Fibroblast of lung (primary cell): ENCODE results near the gene CORO2B. TPM values are rescaled to one million over a fixed set of nuclear protein-coding genes. Genes with fewer than 3 reads are reported as not detected.

Source experiments
- DNase-seq, 2 donors: peaks; one replicate each; pipeline versions ENCODE4 v3.0.0 to v3.0.0-alpha.2; 2010; ENCODE audit warnings: low read depth in 2 of 2
- H2AFZ ChIP-seq: 2 replicates; pipeline ENCODE4 v1.5.1; 2012; ENCODE audit warnings: low read length, control low read depth, inconsistent platforms
- H3K27ac ChIP-seq: 2 replicates; pipeline ENCODE4 v1.5.1; 2011; ENCODE audit warnings: low read length, control low read depth; ENCODE audit not compliant: insufficient read depth
- H3K27me3 ChIP-seq: 2 replicates; pipeline ENCODE4 v1.5.1; 2011; ENCODE audit warnings: mild to moderate bottlenecking, low read length; ENCODE audit not compliant: control insufficient read depth, insufficient read depth
- H3K36me3 ChIP-seq: 2 replicates; pipeline ENCODE4 v1.5.1; 2011; ENCODE audit warnings: low read length; ENCODE audit not compliant: control insufficient read depth, insufficient read depth
- H3K4me1 ChIP-seq: 2 replicates; pipeline ENCODE4 v1.5.1; 2011; ENCODE audit warnings: low read length; ENCODE audit not compliant: control insufficient read depth, insufficient read depth; ENCODE audit errors: extremely low read depth
- H3K4me2 ChIP-seq: 2 replicates; pipeline ENCODE4 v1.5.1; 2011; ENCODE audit warnings: low read length, control low read depth; ENCODE audit not compliant: insufficient read depth; ENCODE audit errors: extremely low read depth
- H3K4me3 ChIP-seq, 4 experiments: fragments of 200-600 bp in 1 of 4; sonication (generic) in 1 of 4; replicated peaks in 1 of 4; 2 replicates each; pipeline ENCODE4 v1.5.1; 2011 to 2016; ENCODE audit warnings: low read length in 4 of 4, low read depth in 3 of 4, mild to moderate bottlenecking in 3 of 4, control low read depth in 2 of 4, inconsistent platforms in 1 of 4, mixed read lengths in 1 of 4; ENCODE audit not compliant: insufficient read depth in 1 of 4; ENCODE audit errors: control extremely low read depth in 1 of 4
- H3K79me2 ChIP-seq: 2 replicates; pipeline ENCODE4 v1.5.1; 2012; ENCODE audit warnings: mild to moderate bottlenecking, low read length, inconsistent platforms; ENCODE audit not compliant: control insufficient read depth, insufficient read depth
- H3K9ac ChIP-seq: 2 replicates; pipeline ENCODE4 v1.5.1; 2011; ENCODE audit warnings: mild to moderate bottlenecking, low read length, control low read depth; ENCODE audit not compliant: insufficient read depth
- H3K9me3 ChIP-seq: 2 replicates; pipeline ENCODE4 v1.5.1; 2012; ENCODE audit warnings: low read depth, low read length; ENCODE audit not compliant: control insufficient read depth, insufficient read depth
- H4K20me1 ChIP-seq: 2 replicates; pipeline ENCODE4 v1.5.1; 2011; ENCODE audit warnings: low read length; ENCODE audit not compliant: control insufficient read depth, insufficient read depth; ENCODE audit errors: extremely low read depth
- EZH2 ChIP-seq: IDR thresholded peaks from 2 replicates; pipeline ENCODE4 v1.5.1; 2012; ENCODE audit warnings: low read length, control low read depth, mild to moderate bottlenecking; ENCODE audit errors: missing control alignments
- polyA plus RNA-seq, 2 donors: library from polyadenylated mRNA; depleted of rRNA in 1 of 2; stranded (reverse) in 1 of 2; unstranded in 1 of 2; fragments of >200 nt; gene quantifications; 2 replicates each; pipeline ENCODE4 v1.2.1, GENCODE V29; 2011 to 2012; ENCODE audit warnings: missing spikeins in 1 of 2
- total RNA-seq: library from RNA; depleted of rRNA; stranded (reverse); fragments of >200 nt; gene quantifications from 2 replicates; pipeline ENCODE4 v1.2.1, GENCODE V29; 2014
- TF ChIP-seq, protein P1 (sequence below), 2 donors: IDR thresholded peaks in 1 of 2; conservative IDR thresholded peaks in 1 of 2; 1 replicate in 1 of 2; 2 replicates in 1 of 2; pipeline ENCODE4 v1.5.1; 2011 to 2012; ENCODE audit warnings: low read length in 2 of 2, control low read depth in 1 of 2, inconsistent platforms in 1 of 2, low read depth in 1 of 2, mild to moderate bottlenecking in 1 of 2

Gene CORO2B
- total and polyA plus RNA-seq, 2 donors (not counting 1 experiment from before 2014, with no cell fraction given) = 17.5 to 25.3 TPM

DNA sequence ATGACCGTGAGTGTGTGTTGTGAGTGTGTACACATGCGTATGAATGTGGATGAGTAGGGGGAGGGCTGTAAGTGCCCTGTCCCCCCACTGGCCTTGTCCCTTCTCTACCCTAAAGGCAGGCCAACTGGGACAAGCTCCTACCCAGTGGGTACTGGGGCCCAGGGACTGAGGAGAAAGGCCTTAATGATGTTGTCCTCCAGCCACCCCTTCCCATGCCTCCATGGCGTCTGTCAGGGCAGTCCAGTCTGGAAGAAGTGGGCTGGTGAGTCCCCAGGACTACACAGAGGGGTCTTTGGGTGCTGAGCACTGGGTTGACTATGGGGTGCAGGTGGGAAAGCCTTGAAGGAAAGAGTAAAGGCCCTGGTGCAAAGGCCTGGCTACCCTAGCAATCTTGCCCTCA, 16.9 kb upstream of the CORO2B start:
- Histone ChIP-seq H3K27me3 (no peaks in the 10 kb centered on the region), H3K9me3 (no peaks in the 10 kb centered on the region), H3K4me2 (no peak overlapping the region), H3K27ac (no peak overlapping the region), H3K4me3 (no peak overlapping the region), H4K20me1 (no peaks in the 10 kb centered on the region), H3K79me2 (no peaks in the 10 kb centered on the region), H3K9ac (no peak overlapping the region), H3K36me3 (no peaks in the 10 kb centered on the region), H3K4me1 (no peaks in the 10 kb centered on the region), H2AFZ (no peak overlapping the region)
- DNase-seq = no peak
- TF ChIP-seq, protein P1, sequence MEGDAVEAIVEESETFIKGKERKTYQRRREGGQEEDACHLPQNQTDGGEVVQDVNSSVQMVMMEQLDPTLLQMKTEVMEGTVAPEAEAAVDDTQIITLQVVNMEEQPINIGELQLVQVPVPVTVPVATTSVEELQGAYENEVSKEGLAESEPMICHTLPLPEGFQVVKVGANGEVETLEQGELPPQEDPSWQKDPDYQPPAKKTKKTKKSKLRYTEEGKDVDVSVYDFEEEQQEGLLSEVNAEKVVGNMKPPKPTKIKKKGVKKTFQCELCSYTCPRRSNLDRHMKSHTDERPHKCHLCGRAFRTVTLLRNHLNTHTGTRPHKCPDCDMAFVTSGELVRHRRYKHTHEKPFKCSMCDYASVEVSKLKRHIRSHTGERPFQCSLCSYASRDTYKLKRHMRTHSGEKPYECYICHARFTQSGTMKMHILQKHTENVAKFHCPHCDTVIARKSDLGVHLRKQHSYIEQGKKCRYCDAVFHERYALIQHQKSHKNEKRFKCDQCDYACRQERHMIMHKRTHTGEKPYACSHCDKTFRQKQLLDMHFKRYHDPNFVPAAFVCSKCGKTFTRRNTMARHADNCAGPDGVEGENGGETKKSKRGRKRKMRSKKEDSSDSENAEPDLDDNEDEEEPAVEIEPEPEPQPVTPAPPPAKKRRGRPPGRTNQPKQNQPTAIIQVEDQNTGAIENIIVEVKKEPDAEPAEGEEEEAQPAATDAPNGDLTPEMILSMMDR (conservative IDR thresholded peaks at IDR 0.05 in 1 of 2, IDR thresholded peaks at IDR 0.05 in 1 of 2; ENCODE audit: low read depth in 1 of 2, low read length in 2 of 2) = no peak
- TF ChIP-seq EZH2 = no peak

DNA sequence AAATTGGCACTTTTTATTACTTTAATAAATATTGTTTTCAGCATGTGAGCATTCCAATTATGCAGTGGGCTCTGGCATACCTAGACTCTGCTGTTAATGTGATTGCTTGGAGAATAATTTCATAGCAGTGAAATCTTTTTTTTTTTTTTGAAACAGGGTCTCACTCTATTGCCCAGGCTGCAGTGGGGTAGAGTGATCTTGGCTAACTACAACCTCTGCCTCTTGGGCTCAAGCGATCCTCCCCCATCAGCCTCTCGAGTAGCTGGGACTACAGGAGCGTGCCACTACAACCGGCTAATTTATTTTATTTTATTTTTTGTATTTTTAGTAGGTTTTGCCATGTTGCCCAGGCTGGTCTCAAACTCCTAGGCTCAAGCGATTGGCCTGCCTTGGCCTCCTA, 14.6 kb upstream of the CORO2B start:
- Histone ChIP-seq H3K9ac (no peak overlapping the region), H3K79me2 (no peaks in the 10 kb centered on the region), H3K36me3 (no peaks in the 10 kb centered on the region), H3K9me3 (no peaks in the 10 kb centered on the region), H3K4me2 (no peak overlapping the region), H3K4me3 (no peak overlapping the region), H3K27ac (no peak overlapping the region), H3K4me1 (no peaks in the 10 kb centered on the region), H2AFZ (no peak overlapping the region), H4K20me1 (no peaks in the 10 kb centered on the region), H3K27me3 (peaks cover 2% of the 10 kb centered on the region)
- no peak for DNase-seq
- no peak for TF ChIP-seq EZH2
- TF ChIP-seq, protein P1 (conservative IDR thresholded peaks at IDR 0.05 in 1 of 2, IDR thresholded peaks at IDR 0.05 in 1 of 2; ENCODE audit: low read depth in 1 of 2, low read length in 2 of 2) = no peak

DNA sequence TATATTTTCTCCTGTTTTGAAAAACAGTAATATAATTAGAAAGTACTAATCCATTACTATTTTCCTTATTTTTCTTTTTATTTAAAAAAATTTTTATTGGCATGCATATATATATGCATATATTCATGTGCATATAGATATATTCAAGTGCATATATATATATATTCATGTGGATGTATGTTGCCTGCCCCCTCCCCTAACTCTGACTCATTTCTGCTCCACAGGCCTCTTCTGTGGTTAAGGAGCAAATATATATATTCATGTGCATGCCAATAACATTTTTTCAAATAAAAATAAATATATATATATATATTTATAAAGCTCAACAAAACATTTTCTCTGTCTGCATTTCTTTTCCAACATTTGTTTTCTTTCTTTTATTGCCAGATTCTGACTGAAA, 13.6 kb upstream of the CORO2B start:
- no peak for DNase-seq
- H4K20me1 ChIP-seq = no peaks in the 10 kb centered on the region
- H3K27me3 ChIP-seq = peaks cover 10% of the 10 kb centered on the region
- H3K9me3 ChIP-seq = no peaks in the 10 kb centered on the region
- no peaks in the 10 kb centered on the region for H3K4me1 ChIP-seq
- no peak overlapping the region for H3K4me3 ChIP-seq
- no peak overlapping the region for H3K4me2 ChIP-seq
- no peak overlapping the region for H2AFZ ChIP-seq
- TF ChIP-seq, protein P1 (conservative IDR thresholded peaks at IDR 0.05 in 1 of 2, IDR thresholded peaks at IDR 0.05 in 1 of 2; ENCODE audit: low read depth in 1 of 2, low read length in 2 of 2) = no peak
- TF ChIP-seq EZH2 = no peak
- H3K36me3 ChIP-seq = no peaks in the 10 kb centered on the region
- no peak overlapping the region for H3K27ac ChIP-seq
- H3K9ac ChIP-seq = no peak overlapping the region
- no peaks in the 10 kb centered on the region for H3K79me2 ChIP-seq
